H1 (cell line): ENCODE results near the gene NDUFA11.

Source experiments
- CEBPB ChIP-seq: IDR thresholded peaks from 2 replicates; pipeline ENCODE4 v1.6.1; 2012; ENCODE audit warnings: low read depth, low read length
- PHF8 ChIP-seq: fragments of 200-600 bp; sonication (generic); conservative IDR thresholded peaks from 2 replicates; pipeline ENCODE4 v1.7.1; 2012; ENCODE audit warnings: low read depth, mild to moderate bottlenecking, inconsistent platforms, low read length, moderate library complexity
- POLR2A ChIP-seq, 2 experiments: IDR thresholded peaks; 1 replicate in 1 of 2; 2 replicates in 1 of 2; pipeline ENCODE4 v1.6.1; 2011; ENCODE audit warnings: low read depth in 2 of 2, low read length in 2 of 2, mild to moderate bottlenecking in 2 of 2; ENCODE audit errors: control extremely low read depth in 1 of 2
- ZNF274 ChIP-seq: IDR thresholded peaks from 2 replicates; pipeline ENCODE4 v1.7.0; 2012; ENCODE audit warnings: low read length, borderline replicate concordance; ENCODE audit errors: extremely low read depth
- TF ChIP-seq, protein P1 (sequence below), 3 experiments: IDR thresholded peaks; 1 replicate in 2 of 3; 2 replicates in 1 of 3; pipeline versions ENCODE4 v1.5.1 to v1.6.1; 2011; ENCODE audit warnings: low read length in 3 of 3, mild to moderate bottlenecking in 3 of 3, inconsistent platforms in 2 of 3, low read depth in 1 of 3, moderate library complexity in 1 of 3; ENCODE audit not compliant: insufficient read depth in 1 of 3; ENCODE audit errors: control extremely low read depth in 1 of 3

DNA sequence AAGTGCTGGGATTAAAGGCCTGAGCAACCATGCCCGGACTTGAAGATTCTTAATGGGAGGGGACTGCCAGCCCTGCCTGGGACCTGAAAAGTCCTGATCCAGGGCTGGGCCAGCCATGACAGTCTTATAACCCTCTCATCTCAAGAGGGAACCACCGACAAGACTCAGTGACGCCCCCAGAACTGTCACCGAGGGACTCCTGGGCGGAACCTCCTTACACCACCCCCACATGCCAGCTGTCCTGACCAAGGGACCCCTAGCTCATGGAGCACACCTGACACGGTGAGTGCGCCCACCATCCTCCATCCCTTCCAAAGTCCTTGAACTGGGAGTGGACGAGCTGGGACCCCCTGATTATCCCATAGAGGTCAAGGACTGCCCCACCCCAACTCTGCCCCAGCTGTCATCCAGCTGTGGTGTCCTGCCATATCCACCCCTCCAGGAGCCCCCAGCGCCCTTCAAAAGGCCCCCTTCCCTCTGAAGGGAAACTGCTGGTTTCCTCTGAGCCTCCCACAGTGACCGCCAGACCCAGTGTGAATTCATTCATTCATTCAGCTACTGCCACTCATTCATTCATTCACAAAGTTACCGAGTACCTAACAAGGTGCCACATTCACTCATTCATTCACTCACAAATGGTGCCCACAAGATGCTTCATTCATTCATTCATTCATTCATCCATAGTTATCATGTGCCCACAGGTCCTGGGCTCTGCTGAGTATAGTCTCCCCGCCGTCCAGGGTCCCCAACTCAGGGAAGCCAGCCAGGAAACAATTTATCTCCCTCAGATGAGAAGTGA is 3.7 kb downstream of the NDUFA11 start:
- TF ChIP-seq ZNF274 (no peak), CEBPB (no peak), POLR2A (IDR thresholded peaks at IDR 0.05; ENCODE audit: control extremely low read depth in 1 of 2, low read depth in 2 of 2, low read length in 2 of 2) (no peak), PHF8 (no peak)
- TF ChIP-seq, protein P1, sequence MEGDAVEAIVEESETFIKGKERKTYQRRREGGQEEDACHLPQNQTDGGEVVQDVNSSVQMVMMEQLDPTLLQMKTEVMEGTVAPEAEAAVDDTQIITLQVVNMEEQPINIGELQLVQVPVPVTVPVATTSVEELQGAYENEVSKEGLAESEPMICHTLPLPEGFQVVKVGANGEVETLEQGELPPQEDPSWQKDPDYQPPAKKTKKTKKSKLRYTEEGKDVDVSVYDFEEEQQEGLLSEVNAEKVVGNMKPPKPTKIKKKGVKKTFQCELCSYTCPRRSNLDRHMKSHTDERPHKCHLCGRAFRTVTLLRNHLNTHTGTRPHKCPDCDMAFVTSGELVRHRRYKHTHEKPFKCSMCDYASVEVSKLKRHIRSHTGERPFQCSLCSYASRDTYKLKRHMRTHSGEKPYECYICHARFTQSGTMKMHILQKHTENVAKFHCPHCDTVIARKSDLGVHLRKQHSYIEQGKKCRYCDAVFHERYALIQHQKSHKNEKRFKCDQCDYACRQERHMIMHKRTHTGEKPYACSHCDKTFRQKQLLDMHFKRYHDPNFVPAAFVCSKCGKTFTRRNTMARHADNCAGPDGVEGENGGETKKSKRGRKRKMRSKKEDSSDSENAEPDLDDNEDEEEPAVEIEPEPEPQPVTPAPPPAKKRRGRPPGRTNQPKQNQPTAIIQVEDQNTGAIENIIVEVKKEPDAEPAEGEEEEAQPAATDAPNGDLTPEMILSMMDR (IDR thresholded peaks at IDR 0.05; ENCODE audit: control extremely low read depth in 1 of 3, insufficient read depth in 1 of 3, low read depth in 1 of 3, low read length in 3 of 3): no peak
